Kidney epithelial cell (primary cell): ENCODE data around the gene UBALD2. TPM values are rescaled to one million over a fixed set of nuclear protein-coding genes. Genes with fewer than 3 reads are reported as not detected.

Experiments
- DNase-seq: peaks from one replicate; pipeline ENCODE4 v3.0.0-alpha.2; 2010; ENCODE audit warnings: low read depth
- H3K27me3 ChIP-seq: 2 replicates; pipeline ENCODE4 v1.6.0; 2011; ENCODE audit warnings: low read length; ENCODE audit not compliant: control insufficient read depth, insufficient read depth
- H3K36me3 ChIP-seq: 2 replicates; pipeline ENCODE4 v1.5.1; 2011; ENCODE audit warnings: low read length; ENCODE audit not compliant: control insufficient read depth, insufficient read depth
- H3K4me3 ChIP-seq: 2 replicates; pipeline ENCODE4 v1.5.1; 2011; ENCODE audit warnings: low read depth, mild to moderate bottlenecking, control low read depth, low read length
- CTCF ChIP-seq: IDR thresholded peaks from 2 replicates; pipeline ENCODE4 v1.5.1; 2011; ENCODE audit warnings: mild to moderate bottlenecking, moderate library complexity, low read length, control low read depth, inconsistent platforms; ENCODE audit not compliant: insufficient read depth, poor library complexity, severe bottlenecking
- total RNA-seq: library from RNA; depleted of rRNA; stranded (reverse); fragments of >200 nt; gene quantifications from 2 replicates; pipeline ENCODE4 v1.2.3, GENCODE V29; 2015

UBALD2 gene
- total RNA-seq, 1 donor from 2014 or later: 28.5 TPM

GRCh38 chr17:76238847-76239537 is 26.2 kb upstream of the UBALD2 start:
- no peak overlapping the region for H3K4me3 ChIP-seq
- H3K27me3 ChIP-seq: peaks cover 17% of the 10 kb centered on the region
- no peak for DNase-seq
- TF ChIP-seq CTCF: no peak
- no peaks in the 10 kb centered on the region for H3K36me3 ChIP-seq

DNA sequence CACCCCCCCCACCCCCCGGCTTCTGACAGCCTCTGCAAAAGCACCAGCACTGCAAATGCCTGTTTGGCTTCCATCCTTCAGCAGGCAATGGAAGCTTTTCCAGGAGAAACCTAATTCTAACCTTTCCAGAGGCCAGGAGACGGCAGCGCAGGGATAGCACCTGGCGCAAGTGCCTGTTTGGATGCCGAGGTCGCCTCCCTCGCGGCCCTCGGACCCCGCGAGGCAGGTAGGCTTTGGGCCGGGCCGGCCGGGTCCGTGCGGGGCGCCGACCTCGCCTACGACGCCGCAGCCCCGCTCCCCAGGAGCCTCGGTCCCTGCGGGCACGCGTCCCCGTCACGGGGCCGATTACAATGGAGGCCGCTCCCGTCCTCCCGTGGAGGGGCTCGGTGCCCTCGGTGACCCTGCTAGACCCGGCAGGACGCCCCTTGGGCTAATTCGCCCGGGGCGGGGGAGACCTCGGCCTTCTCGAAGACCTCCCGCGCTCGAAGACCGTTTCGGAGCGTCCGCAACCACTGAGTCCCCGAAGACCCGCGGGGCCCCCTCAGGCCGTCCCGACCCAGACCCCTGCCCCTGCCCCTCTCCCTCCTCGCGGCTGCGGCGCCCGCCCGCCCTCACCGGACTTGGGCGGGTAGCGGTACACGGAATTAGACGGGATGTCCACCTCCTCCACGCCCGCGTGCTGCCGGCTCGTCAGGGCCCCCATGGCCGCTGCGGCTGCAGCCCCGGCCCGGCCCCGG is 25.4 kb upstream of the UBALD2 start:
- no peak for TF ChIP-seq CTCF
- no peaks in the 10 kb centered on the region for H3K36me3 ChIP-seq
- H3K27me3 ChIP-seq: peaks cover 19% of the 10 kb centered on the region
- H3K4me3 ChIP-seq: peak overlapping the region; percentile 43
- no peak for DNase-seq

DNA sequence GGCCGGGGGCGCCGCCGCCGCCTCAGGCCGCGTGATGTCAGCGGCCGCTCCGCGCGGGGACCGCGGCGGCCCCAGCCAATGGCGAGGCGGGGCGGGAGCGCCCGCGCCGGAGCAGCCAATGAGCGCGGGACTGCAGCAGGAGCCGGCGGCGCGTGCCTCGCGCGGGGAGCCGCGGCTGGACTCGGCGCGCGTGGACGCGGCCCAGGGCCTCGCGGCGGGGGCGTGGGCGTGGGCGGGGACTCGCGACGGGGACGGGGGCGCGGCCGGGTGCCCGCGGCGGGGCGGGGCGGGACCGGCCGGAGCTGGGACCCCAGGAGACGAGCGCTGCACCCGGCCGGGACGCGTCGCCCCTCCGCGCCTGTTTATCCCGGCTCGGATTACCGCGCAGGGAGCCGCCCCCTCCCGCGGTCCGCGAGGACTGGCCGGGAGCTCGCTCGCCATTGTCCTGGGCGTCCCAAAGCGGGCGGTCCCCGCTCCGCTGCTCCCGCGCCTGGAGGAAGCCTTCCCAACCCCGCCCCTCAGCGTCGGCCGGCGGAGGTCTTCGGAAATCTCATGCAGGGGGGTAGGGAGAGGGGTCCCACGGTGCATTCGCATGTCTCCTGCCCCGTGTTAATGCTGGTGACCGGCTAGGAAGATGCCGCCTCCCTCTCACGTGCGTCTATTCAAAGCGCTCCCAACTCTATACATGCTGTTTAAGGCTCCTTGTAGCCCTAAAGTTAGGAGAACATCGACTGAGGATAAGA is 24.5 kb upstream of the UBALD2 start, which contains the start of gene RNF157:
Gene RNF157, minus strand, starts transcription at position 33 of the 743 bp plus-strand sequence. CDS start 253 bp downstream, outside the sequence.
- no peak for TF ChIP-seq CTCF
- H3K36me3 ChIP-seq: no peaks in the 10 kb centered on the region
- H3K4me3 ChIP-seq: peak within 1 kb of the TSS; percentile 60
- H3K27me3 ChIP-seq: peaks cover 21% of the 10 kb centered on the region
- no peak for DNase-seq

DNA sequence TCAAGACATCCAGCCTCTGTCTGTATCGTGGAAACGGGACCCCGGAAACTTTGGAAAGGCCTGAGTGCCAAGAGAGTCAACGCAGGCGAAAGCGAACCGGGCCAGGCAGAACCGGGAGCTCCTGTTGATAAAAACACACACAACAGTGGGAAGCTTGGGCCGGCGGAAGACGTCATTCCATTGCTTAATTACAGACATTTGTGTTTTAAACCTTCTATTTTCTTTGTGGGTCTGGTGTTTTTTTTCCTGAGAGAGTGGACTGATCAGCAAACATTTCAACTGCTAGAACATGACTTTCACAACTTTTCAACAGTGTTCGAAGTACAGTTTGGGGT is 24.0 kb upstream of the UBALD2 start:
- Histone ChIP-seq H3K27me3 (peaks cover 23% of the 10 kb centered on the region), H3K36me3 (no peaks in the 10 kb centered on the region), H3K4me3 (peak overlapping the region; percentile 60)
- no peak for DNase-seq
- no peak for TF ChIP-seq CTCF

DNA sequence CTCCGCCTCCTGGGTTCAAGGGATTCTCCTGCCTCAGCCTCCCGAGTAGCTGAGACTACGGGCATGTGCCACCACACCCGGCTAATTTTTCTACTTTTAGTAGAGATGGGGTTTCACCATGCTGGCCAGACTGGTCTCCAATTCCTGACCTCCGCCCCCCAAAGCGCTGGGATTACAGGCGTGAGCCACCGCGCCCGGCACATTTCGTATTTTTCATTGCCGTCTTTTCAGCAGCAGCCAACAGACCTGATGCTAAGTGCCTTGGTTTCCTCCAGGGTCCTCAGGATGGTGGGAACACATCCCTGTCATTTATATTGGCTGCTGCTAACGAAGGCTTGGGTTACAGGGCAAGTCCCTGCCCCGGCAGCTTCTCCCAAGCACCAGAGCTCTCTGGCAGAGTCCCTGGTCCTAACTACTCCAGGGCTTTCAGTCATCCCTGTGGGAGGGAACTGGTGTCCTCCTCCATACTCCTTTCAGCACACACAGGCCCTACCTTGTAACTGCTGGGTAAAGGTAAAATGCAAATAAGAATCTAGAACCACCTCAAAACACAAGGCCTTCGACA is 23.4 kb upstream of the UBALD2 start:
- Histone ChIP-seq H3K36me3 (no peaks in the 10 kb centered on the region), H3K4me3 (no peak overlapping the region), H3K27me3 (peaks cover 23% of the 10 kb centered on the region)
- DNase-seq: no peak
- no peak for TF ChIP-seq CTCF
